ENCODE measurements around the gene GDPD4. TPM values are rescaled to one million over a fixed set of nuclear protein-coding genes. Genes with fewer than 3 reads are reported as not detected.

Gene GDPD4
- polyA plus RNA-seq, 2 of the 4 experiments (the other 2 are of a cell fraction) = not detected

DNA sequence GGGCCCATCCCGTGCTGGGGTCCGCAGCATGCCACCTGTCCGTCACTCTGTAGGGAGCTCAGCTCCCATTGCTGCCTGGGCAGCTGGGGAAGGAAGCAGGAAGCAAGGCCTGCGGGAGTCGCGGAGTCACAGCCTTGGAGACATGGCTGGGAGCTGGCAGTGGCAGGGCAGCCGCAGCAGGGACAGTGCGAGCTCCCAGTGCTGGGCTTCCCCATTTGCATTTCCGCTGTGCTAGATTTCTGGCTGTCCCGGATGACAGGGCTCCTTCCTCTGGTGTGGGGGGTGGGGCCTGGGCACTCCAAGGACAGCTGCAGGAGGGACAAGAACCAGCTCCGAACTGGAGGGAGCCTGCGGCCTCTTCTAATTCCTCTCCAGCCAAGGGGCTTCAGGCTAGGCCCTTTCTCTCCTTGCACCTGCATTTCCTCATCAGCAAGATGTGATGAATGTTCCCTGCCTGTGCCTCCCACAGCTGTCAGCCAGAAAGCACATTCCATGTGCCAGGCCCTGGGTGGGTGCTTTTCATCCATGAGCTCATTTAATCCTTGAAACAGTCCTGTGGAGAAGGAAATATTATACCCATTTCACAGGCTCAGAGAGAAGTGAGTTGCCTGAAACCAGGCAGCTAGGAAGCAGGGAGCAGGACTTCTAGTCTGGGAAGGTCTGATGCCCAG, 125.5 kb downstream of the GDPD4 start:
- no peak for TF ChIP-seq HEYL (CRISPR knock-in tag; IDR thresholded peaks at IDR 0.05)
- TF ChIP-seq, protein P1, sequence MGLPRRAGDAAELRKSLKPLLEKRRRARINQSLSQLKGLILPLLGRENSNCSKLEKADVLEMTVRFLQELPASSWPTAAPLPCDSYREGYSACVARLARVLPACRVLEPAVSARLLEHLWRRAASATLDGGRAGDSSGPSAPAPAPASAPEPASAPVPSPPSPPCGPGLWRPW (IDR thresholded peaks at IDR 0.05) = no peak
- no peak for TF ChIP-seq ZFP36 (IDR thresholded peaks at IDR 0.05; ENCODE audit: borderline replicate concordance, partially characterized antibody)
- TF ChIP-seq POLR2AphosphoS2 (conservative IDR thresholded peaks at IDR 0.05; ENCODE audit: low read length) = no peak
- no peak for TF ChIP-seq JUN (IDR thresholded peaks at IDR 0.05)
- TF ChIP-seq SMC3 (IDR thresholded peaks at IDR 0.05) = no peak
- TF ChIP-seq EHF (CRISPR knock-in tag; IDR thresholded peaks at IDR 0.05) = no peak
- TF ChIP-seq EP300 (IDR thresholded peaks at IDR 0.05) = no peak
- no peak for TF ChIP-seq HOXA7 (CRISPR knock-in tag; IDR thresholded peaks at IDR 0.05)
- TF ChIP-seq, protein P2, sequence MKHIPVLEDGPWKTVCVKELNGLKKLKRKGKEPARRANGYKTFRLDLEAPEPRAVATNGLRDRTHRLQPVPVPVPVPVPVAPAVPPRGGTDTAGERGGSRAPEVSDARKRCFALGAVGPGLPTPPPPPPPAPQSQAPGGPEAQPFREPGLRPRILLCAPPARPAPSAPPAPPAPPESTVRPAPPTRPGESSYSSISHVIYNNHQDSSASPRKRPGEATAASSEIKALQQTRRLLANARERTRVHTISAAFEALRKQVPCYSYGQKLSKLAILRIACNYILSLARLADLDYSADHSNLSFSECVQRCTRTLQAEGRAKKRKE (CRISPR knock-in tag; IDR thresholded peaks at IDR 0.05; ENCODE audit: low read depth) = no peak
- TF ChIP-seq HOXB5 (CRISPR knock-in tag; IDR thresholded peaks at IDR 0.05) = no peak
- no peak for TF ChIP-seq TP53 (CRISPR knock-in tag; IDR thresholded peaks at IDR 0.05)
- no peak for FAIRE-seq
- ATAC-seq = no peak
- Histone ChIP-seq H3K4me3 (no peak overlapping the region), H3K9me3 (no peaks in the 10 kb centered on the region), H3K4me2 (no peak overlapping the region), H3K27ac (no peak overlapping the region), H3K4me1 (no peaks in the 10 kb centered on the region)
- DNase-seq (ENCODE audit: low read depth in 1 of 2, low spot score in 1 of 2) = no peak
- WGBS (ENCODE audit: missing lambda C conversion rate) = 74% methylated on average over 4 of the region's 12 CpGs
- CTCF ChIA-PET = interaction anchor here (0.6 to 8.6 kb wide), 5 partner anchors 13 to 372 kb away, joined by 3 to 90 read pairs (median 3); no protein-coding TSS in a partner anchor
- POLR2A ChIA-PET = no interaction called here

DNA sequence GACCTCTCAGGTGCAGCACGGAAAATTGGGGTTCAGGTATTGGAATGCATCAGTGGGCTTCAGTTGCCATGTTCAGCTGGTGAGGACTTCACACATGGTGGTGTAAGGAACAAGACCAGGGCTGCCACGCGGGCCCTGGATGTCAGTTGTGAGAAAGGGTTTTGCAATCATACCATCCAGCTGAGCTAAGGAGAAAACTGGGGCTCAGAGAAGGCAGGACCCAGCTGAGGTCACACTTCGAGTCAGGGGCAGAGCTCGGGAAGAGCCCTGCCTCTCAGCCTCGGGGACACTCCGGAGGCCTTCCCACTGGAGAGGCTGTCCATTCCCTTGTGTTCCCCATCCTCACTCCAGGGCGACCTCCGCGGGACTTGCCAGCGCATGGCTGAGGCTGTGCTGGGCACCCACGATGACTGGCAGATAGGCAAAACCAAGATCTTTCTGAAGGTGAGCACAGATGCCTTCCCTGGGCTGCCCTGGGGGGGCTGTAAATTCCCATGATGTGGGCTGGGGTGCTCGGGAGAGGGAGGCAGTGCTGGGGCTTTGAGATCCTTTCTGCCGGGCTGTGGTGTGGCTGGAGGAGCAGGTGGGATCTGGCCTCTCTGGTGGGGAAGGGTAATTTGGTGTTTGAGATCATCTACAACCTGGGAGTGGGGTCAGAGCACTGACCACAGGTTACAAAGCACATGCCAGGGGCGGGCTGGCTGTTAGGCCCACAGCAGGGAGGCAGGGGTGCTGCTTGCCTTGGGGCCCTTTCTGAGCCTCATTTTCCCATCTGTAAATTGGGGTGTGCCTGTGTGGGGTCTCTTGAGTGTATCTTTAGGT, 126.3 kb downstream of the GDPD4 start:
- H3K9me3 ChIP-seq = no peaks in the 10 kb centered on the region
- H3K4me3 ChIP-seq = no peak overlapping the region
- no peak overlapping the region for H3K27ac ChIP-seq
- ChIA-PET CTCF (interaction anchor here (0.6 to 8.6 kb wide), 6 partner anchors 14 to 373 kb away, joined by 3 to 90 read pairs (median 4); partner anchors contain the start of gene MYO7A), POLR2A (no interaction called here)
- 68% methylated on average over 13 of the region's 15 CpGs for WGBS (ENCODE audit: missing lambda C conversion rate)
- TF ChIP-seq FOSL2 (IDR thresholded peaks at IDR 0.05) (no peak), FOSL2 (CRISPR knock-in tag; IDR thresholded peaks at IDR 0.05) (no peak), MAZ (IDR thresholded peaks at IDR 0.05; ENCODE audit: borderline replicate concordance, low read depth, low read length) (no peak), FOSB (CRISPR knock-in tag; IDR thresholded peaks at IDR 0.05) (no peak), ZNF302 (CRISPR knock-in tag; IDR thresholded peaks at IDR 0.05) (no peak)
- DNase-seq (ENCODE audit: low read depth in 1 of 2, low spot score in 1 of 2) (no peak), ATAC-seq (no peak), FAIRE-seq (no peak)
- H3K4me2 ChIP-seq = no peak overlapping the region
- no peaks in the 10 kb centered on the region for H3K4me1 ChIP-seq

DNA sequence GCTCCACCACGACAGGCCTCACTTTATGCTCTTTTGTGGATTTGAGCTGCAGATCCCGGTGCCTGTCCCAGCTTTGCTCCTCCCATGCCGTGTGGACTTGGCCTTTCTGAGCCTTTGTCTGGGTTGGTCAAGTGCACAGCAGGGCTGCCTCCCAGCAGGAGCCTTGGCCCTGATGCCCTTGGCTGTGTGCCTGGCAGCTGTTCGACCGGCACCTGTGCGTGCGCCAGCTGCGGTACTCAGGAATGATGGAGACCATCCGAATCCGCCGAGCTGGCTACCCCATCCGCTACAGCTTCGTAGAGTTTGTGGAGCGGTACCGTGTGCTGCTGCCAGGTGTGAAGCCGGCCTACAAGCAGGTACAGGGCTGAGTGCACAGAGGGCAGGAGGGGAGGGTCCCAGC, 126.9 kb downstream of the GDPD4 start:
- TF ChIP-seq HEYL (CRISPR knock-in tag; IDR thresholded peaks at IDR 0.05) (no peak), HDAC2 (IDR thresholded peaks at IDR 0.05) (no peak), EHF (CRISPR knock-in tag; IDR thresholded peaks at IDR 0.05) (no peak), ZFP36 (IDR thresholded peaks at IDR 0.05; ENCODE audit: borderline replicate concordance, partially characterized antibody) (no peak)
- H3K4me1 ChIP-seq = no peaks in the 10 kb centered on the region
- H3K9me3 ChIP-seq = no peaks in the 10 kb centered on the region
- CTCF ChIA-PET = interaction anchor here (1.2 to 8.6 kb wide), 4 partner anchors 14 to 374 kb away, joined by 3 to 90 read pairs (median 12); partner anchors contain the start of gene MYO7A
- H3K4me2 ChIP-seq = no peak overlapping the region
- DNase-seq (ENCODE audit: low read depth in 1 of 2, low spot score in 1 of 2) = no peak
- POLR2A ChIA-PET = no interaction called here
- WGBS (ENCODE audit: missing lambda C conversion rate) = 85% methylated on average over 14 of the region's 16 CpGs
- FAIRE-seq = no peak
- no peak for ATAC-seq
- no peak overlapping the region for H3K27ac ChIP-seq
- no peak overlapping the region for H3K4me3 ChIP-seq

DNA sequence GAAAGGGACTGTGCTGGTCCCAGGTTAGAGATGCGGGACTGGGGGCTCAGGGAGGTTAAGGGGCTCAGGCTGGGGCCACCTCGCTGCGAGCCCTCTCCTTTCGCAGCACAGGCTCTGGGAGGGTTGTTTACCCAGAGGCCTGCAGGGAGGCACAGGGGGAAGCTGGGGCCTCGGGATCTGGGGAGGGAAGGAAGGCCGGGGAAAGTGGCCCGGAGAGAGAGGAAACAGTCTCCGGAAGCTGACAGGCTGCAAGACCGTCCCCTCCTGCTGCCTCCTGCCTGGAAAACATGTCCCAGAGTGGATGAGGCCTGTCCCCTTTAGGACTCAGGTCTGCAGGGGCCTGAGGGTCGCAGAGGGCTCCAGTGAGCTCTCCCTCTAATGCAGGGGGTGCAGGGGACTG, 128.0 kb downstream of the GDPD4 start:
- CTCF ChIA-PET = interaction anchor here (1.4 to 8.6 kb wide), 3 partner anchors 15 to 82 kb away, joined by 3 to 90 read pairs (median 20); partner anchors contain the start of gene MYO7A

More for the DNA sequence above, 128.0 kb downstream of the GDPD4 start:
- Histone ChIP-seq H3K4me2 (no peak overlapping the region), H3K9me3 (no peaks in the 10 kb centered on the region), H3K4me1 (no peaks in the 10 kb centered on the region), H3K4me3 (no peak overlapping the region), H3K27ac (no peak overlapping the region)
- POLR2A ChIA-PET = no interaction called here
- DNase-seq (ENCODE audit: low read depth in 1 of 2, low spot score in 1 of 2) (no peak), ATAC-seq (no peak), FAIRE-seq (no peak)
- TF ChIP-seq RFX5 (IDR thresholded peaks at IDR 0.05) = no peak
- TF ChIP-seq, protein P2 (CRISPR knock-in tag; IDR thresholded peaks at IDR 0.05; ENCODE audit: low read depth) = no peak
- no peak for TF ChIP-seq HEYL (CRISPR knock-in tag; IDR thresholded peaks at IDR 0.05)
- TF ChIP-seq, protein P3, sequence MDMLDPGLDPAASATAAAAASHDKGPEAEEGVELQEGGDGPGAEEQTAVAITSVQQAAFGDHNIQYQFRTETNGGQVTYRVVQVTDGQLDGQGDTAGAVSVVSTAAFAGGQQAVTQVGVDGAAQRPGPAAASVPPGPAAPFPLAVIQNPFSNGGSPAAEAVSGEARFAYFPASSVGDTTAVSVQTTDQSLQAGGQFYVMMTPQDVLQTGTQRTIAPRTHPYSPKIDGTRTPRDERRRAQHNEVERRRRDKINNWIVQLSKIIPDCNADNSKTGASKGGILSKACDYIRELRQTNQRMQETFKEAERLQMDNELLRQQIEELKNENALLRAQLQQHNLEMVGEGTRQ (IDR thresholded peaks at IDR 0.05) = no peak
- TF ChIP-seq SMC3 (IDR thresholded peaks at IDR 0.05) = no peak
- no peak for TF ChIP-seq FOSL2 (IDR thresholded peaks at IDR 0.05)
- no peak for TF ChIP-seq FOSL2 (CRISPR knock-in tag; IDR thresholded peaks at IDR 0.05)
- no peak for TF ChIP-seq BHLHE40 (IDR thresholded peaks at IDR 0.05; ENCODE audit: low read depth, low read length)
- no peak for TF ChIP-seq CBX8 (IDR thresholded peaks at IDR 0.05)
- TF ChIP-seq EHF (CRISPR knock-in tag; IDR thresholded peaks at IDR 0.05) = no peak
- TF ChIP-seq, protein P4, sequence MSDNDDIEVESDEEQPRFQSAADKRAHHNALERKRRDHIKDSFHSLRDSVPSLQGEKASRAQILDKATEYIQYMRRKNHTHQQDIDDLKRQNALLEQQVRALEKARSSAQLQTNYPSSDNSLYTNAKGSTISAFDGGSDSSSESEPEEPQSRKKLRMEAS (IDR thresholded peaks at IDR 0.05) = no peak
- WGBS (ENCODE audit: missing lambda C conversion rate) = 64% methylated on average over 10 of the region's 10 CpGs
